Stimulated activated naive CD8-positive, alpha-beta T cell treated with anti-CD3 and anti-CD28 coated beads, Interleukin-15, Interleukin-2, amounts not matched to agents 100 U/mL and 50 U/mL, for 24 hours (primary cell): ENCODE results near the gene PDE3A.

Experiments
- ATAC-seq: fragments of 150-1000 bp; cut with Tn5 transposase; one replicate; pipeline ENCODE4 v1.10.0; 2021
- DNase-seq: peaks from one replicate; pipeline ENCODE4 v3.0.0; 2021

PDE3A gene

GRCh38 chr12:20495997-20496396 is 127.7 kb downstream of the PDE3A start:
- DNase-seq (no peak), ATAC-seq (no peak)

- ATAC-seq (no peak), DNase-seq (no peak)
These were observed 129.4 kb downstream of the PDE3A start for GRCh38 chr12:20497707-20498106.

- DNase-seq: no peak
- no peak for ATAC-seq
These were observed 133.6 kb downstream of the PDE3A start for GRCh38 chr12:20501958-20502357.

- no peak for ATAC-seq
- DNase-seq: no peak
These were observed 135.5 kb downstream of the PDE3A start for GRCh38 chr12:20503858-20504257.

GRCh38 chr12:20505056-20505455 is 136.7 kb downstream of the PDE3A start:
- DNase-seq (no peak), ATAC-seq (no peak)

DNA sequence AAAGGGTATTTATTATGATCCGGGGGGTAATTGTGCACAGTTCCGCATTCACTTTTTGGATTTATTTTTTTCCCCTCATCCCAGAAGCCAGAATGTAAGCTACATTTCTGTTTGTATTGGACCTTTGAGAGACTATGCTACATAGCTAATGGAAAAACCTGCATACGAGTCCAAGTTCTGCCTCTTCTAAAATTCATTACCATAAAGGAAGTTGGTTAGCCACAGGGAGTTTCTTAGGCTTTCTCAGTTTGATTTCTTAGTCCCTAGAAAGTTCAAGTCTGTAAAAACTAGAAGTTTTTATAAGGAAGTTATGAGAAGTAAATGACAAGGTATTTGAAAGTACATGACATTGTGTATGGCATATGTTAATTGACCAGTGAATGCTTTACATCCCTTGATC is 138.7 kb downstream of the PDE3A start:
- ATAC-seq: no peak

DNA sequence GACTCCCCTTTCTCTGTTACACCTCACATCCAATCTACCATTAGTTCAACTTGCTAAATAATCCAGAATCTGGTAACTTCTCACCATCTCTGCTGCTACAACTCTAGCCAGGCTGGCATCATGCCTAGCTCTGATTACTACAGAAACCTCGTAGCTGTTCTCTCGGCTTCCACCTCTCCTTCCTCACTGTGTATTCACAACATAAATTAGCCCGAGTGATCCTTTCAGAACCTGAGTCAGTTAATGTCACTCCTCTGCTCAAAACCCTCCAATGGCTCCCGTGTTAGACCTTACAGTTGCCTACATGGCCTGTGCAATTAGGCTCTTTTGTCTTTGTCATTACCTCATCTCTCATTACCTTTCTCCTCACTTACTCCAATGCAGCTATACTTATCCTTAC is 139.4 kb downstream of the PDE3A start:
- no peak for ATAC-seq
- no peak for DNase-seq

More for the DNA sequence above, 138.7 kb downstream of the PDE3A start:
- DNase-seq: no peak

DNA sequence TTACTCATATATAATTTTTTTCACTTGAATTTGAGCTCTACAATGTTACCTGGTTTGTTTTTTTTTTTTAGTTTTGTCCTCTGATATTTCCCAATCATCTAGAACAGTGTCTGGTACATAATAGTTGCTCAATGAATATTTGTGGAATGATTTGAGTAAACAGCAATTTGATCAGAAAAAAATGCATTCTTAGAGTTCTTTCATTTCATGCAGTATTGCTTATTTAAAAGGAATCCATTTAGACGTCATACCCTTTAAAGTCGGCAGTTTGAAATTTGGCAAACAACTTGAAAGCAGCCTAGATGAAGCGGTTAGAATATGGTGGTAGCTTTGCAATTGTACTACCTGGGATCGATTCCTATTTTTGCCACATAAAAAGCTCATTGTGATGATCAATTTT is 140.0 kb downstream of the PDE3A start:
- DNase-seq (no peak), ATAC-seq (no peak)

- no peak for ATAC-seq
- DNase-seq: no peak
These were observed 140.6 kb downstream of the PDE3A start for GRCh38 chr12:20508962-20509361.

GRCh38 chr12:20510811-20511210 is 142.5 kb downstream of the PDE3A start:
- DNase-seq (no peak), ATAC-seq (no peak)

GRCh38 chr12:20513189-20513588 is 144.9 kb downstream of the PDE3A start:
- no peak for ATAC-seq

DNA sequence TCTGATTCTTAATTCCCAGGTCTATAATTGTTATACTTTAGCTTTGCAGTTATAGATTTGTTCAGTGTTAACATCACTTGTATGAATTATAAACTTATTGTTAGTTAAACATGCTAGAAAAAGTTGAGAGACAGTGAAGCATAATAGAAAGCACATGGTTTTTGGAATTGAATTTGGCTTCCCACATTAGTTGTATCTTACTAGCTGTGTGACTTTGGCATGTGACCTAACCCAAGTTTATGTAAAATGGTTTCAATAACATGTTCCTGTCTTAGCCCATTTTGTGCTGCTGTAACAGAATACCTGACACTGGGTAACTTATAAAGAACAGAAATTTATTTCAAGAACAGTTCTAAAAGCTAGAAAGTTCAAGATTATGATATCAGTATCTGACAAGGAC is 146.3 kb downstream of the PDE3A start:
- ATAC-seq (no peak), DNase-seq (no peak)

More at GRCh38 chr12:20513189-20513588, 144.9 kb downstream of the PDE3A start:
- no peak for DNase-seq

- DNase-seq (no peak), ATAC-seq (no peak)
These were observed 152.2 kb downstream of the PDE3A start for GRCh38 chr12:20520532-20520931.

GRCh38 chr12:20523658-20524057 is 155.3 kb downstream of the PDE3A start:
- no peak for ATAC-seq
- no peak for DNase-seq

GRCh38 chr12:20524113-20524512 is 155.8 kb downstream of the PDE3A start:
- ATAC-seq (no peak), DNase-seq (no peak)

GRCh38 chr12:20525064-20525610 is 156.8 kb downstream of the PDE3A start:
- no peak for ATAC-seq

DNA sequence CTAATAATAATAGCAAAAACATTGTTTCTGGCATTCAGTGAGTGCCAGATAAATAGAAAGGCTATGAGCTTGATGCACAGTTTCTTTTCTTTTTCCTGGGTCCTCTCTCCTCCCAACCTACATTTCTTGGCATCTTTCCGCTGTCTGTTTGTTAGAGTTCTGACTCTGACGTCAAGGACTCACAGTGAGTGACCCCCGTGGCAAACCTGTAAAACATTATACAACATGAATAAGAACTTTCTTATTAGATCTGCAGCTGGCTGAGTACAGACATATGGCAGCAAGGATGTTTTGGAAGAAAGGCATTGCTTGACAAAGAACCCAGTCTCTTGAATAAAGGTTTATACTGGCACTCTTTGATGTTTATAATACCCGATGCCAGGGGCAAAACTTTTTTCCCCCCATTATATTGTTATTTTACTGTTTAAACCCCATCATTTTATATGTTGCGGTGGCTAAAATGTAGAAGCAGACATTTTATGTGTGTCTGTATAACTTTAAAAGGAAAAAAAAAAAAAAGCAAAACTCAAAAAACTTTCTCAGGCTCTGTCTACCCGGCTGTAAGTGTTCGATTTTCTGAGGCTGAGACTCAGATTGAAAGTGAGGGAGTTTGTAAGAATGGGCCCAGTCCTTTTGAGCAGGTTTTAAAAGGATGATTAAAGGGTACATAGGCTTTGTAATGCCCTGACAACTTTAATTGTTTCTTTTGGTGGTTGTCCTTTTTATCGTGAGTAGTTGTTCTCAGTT is 159.3 kb downstream of the PDE3A start:
- no peak for DNase-seq
- no peak for ATAC-seq

More at GRCh38 chr12:20525064-20525610, 156.8 kb downstream of the PDE3A start:
- no peak for DNase-seq

DNA sequence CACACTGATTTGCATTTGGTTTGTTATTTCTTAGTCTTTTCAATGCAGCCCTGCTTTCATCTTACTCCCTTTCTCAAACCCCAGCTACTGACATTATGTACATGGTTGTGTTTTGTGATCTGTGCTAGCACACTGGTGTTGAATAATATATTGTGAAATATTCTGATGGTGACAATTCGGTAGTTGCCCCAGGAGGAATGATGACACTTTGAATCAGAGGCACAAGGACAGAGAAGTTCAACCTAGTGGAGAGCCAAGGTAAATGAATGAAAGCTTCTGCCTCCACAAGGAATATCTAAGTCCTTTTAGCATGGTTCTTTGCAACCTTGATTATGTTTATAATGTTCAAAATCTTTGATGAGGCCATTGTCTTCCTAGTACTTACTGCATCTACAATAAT is 159.9 kb downstream of the PDE3A start:
- no peak for ATAC-seq
- DNase-seq: no peak

- no peak for ATAC-seq
These were observed 177.9 kb downstream of the PDE3A start for GRCh38 chr12:20546267-20546666.

DNA sequence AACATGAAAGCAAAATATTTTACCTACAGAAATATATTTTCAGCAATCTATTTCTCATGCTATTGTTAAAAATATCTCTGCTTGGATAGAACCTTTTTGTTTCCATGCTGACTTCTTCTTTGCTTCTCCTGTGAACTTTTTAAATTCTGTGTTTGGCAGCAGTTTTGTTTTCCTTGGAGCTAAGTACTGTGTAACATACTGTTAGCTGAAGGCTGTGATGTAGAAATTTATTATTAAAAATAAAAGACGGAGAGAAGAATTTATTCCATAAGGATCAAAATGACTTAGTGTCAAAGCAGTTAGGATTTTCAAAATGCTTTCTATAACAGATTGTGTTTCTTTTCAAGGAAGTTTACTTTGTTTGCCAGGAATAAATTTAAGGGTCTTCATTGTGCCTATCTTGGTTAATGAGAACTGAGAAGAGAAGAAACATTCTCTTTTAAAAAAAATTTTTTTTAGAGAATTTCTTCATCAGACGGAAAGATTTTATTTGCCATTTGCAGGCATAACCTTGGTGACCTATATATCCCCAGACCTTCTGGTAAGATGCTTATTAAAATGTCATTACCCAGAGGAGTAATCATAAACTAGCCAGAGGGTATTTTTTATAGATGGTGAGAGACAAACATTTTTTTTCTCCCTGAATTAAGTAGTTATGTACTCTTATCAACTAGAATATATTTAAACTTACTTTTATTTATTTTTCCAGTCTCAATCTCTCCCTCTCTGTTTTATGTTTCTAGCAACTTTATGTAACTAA is 179.7 kb downstream of the PDE3A start:
- DNase-seq: no peak
- ATAC-seq: no peak

More at GRCh38 chr12:20546267-20546666, 177.9 kb downstream of the PDE3A start:
- no peak for DNase-seq

DNA sequence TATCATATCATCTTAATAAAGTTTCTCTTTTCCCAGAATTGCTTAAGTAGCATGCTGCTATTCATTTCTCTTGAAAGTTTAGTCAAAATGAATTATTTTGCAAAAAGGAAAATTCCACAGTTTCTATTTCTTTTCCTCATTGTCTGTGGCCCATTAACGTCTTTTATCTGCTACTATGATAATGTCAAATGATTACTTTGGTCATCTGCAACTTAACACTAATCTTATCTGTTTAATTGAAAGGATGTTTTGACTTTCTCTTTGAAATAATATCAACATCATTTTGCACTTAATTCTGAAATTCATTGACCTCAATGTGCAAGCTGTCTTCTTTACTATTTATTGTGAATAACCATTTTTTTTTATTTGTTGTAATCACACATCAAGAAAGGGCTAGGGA is 180.3 kb downstream of the PDE3A start:
- ATAC-seq (no peak), DNase-seq (no peak)

DNA sequence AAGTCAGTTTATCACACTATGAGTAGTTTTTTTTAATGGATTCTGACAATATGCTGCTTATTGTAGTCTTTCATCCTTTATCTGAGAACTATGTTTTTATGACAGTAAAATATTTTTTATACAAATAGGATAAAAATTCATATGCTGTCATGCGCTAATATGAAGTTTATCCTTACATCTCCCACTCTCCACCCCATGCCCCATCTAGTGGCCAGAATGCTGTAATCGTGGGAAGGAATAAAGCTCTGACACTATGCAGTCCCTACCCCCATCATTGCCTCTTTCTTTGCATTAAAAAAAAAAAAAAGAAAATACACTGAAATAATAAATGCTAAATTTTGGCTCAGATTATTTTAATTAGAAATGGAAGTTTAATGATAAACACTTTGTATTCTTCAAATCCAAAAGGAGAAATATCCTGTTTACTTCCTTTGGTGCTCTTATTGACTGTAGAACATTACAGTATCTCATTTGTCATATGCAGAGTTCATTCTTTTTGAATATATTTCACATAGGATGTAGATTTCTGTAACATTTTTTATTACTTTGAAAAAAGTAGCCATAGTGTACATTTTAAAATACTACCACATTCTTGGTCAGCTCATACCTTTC is 180.9 kb downstream of the PDE3A start:
- ATAC-seq: no peak
- DNase-seq: no peak
